Right forelimb (tissue), 1 donor: Measurements from ENCODE around the gene NPVF.

Experiments used
- DNase-seq: peaks from one replicate; pipeline ENCODE4 v3.0.0-alpha.2; 2018

Gene NPVF

GRCh38 chr7:25228386-25228785 is at the start of gene NPVF:
NPVF (minus strand) TSS chr7:25228486; CDS start chr7:25228439, 47 bp downstream.
- DNase-seq: no peak

- DNase-seq: no peak
Observed at GRCh38 chr7:25272265-25272664, 44.0 kb upstream of the NPVF start.

- DNase-seq: no peak
Observed at GRCh38 chr7:25263337-25263736, 35.1 kb upstream of the NPVF start.

- DNase-seq: no peak
Observed at GRCh38 chr7:25262586-25262985, 34.3 kb upstream of the NPVF start.

- no peak for DNase-seq
Observed at GRCh38 chr7:25261545-25262140, 33.4 kb upstream of the NPVF start.

GRCh38 chr7:25260862-25261494 is 32.7 kb upstream of the NPVF start:
- no peak for DNase-seq

GRCh38 chr7:25259487-25260243 is 31.4 kb upstream of the NPVF start:
- DNase-seq: peak; percentile 81

- DNase-seq: no peak
Observed at GRCh38 chr7:25256333-25256819, 28.1 kb upstream of the NPVF start.

- no peak for DNase-seq
Observed at GRCh38 chr7:25255611-25256332, 27.5 kb upstream of the NPVF start.

- no peak for DNase-seq
Observed at GRCh38 chr7:25254604-25255003, 26.3 kb upstream of the NPVF start.

GRCh38 chr7:25253714-25254113 is 25.4 kb upstream of the NPVF start:
- no peak for DNase-seq

- DNase-seq: no peak
Observed at GRCh38 chr7:25250386-25250785, 22.1 kb upstream of the NPVF start.

GRCh38 chr7:25249772-25250171 is 21.5 kb upstream of the NPVF start:
- DNase-seq: no peak

- DNase-seq: no peak
Observed at GRCh38 chr7:25246306-25246705, 18.0 kb upstream of the NPVF start.

- no peak for DNase-seq
Observed at GRCh38 chr7:25244254-25245033, 16.2 kb upstream of the NPVF start.

- DNase-seq: no peak
Observed at GRCh38 chr7:25242678-25243077, 14.4 kb upstream of the NPVF start.

GRCh38 chr7:25240896-25241295 is 12.6 kb upstream of the NPVF start:
- DNase-seq: no peak

- peak; percentile 66 for DNase-seq
Observed at GRCh38 chr7:25240340-25240739, 12.1 kb upstream of the NPVF start.

GRCh38 chr7:25239888-25240287 is 11.6 kb upstream of the NPVF start:
- DNase-seq: no peak

- no peak for DNase-seq
Observed at GRCh38 chr7:25238066-25238725, 9.9 kb upstream of the NPVF start.

GRCh38 chr7:25235471-25235870 is 7.2 kb upstream of the NPVF start:
- no peak for DNase-seq

- DNase-seq: no peak
Observed at GRCh38 chr7:25234336-25234735, 6.0 kb upstream of the NPVF start.
